ENCODE measurements around the gene BMS1.
A peak's percentile ranks its signal among the peaks of the same experiment; 100 is the strongest.
"Not testable (repeated sequence)": the region's sequence is repeated elsewhere in the genome, so short reads cannot be mapped to it uniquely, and the experiment has no call there.

The BMS1 gene

GRCh38 chr10:42782446-42783180 is at the start of gene BMS1:
Gene BMS1 (plus strand): TSS chr10:42782795. CDS start chr10:42784395, 1,600 bp downstream.
- DNase-seq: peak; percentile 83 to 92

- DNase-seq: no peak
These were observed 48.1 kb upstream of the BMS1 start for GRCh38 chr10:42734536-42734935.

GRCh38 chr10:42738679-42739078 is 43.9 kb upstream of the BMS1 start:
- no peak for DNase-seq

- not testable (repeated sequence) for DNase-seq
These were observed 41.1 kb upstream of the BMS1 start for GRCh38 chr10:42741536-42741935.

GRCh38 chr10:42743697-42744096 is 38.9 kb upstream of the BMS1 start:
- DNase-seq: no peak

- no peak for DNase-seq
These were observed 38.4 kb upstream of the BMS1 start for GRCh38 chr10:42744134-42744701.

- peak; percentile 38 to 85 for DNase-seq
These were observed 29.5 kb upstream of the BMS1 start for GRCh38 chr10:42753126-42753506.

GRCh38 chr10:42753507-42754154 is 29.0 kb upstream of the BMS1 start:
- peak in 1 of 2 donors; percentile 17 for DNase-seq

GRCh38 chr10:42754155-42755027 is 28.2 kb upstream of the BMS1 start:
- no peak for DNase-seq

- DNase-seq: no peak
These were observed 27.6 kb upstream of the BMS1 start for GRCh38 chr10:42755028-42755451.

- no peak for DNase-seq
These were observed 27.0 kb upstream of the BMS1 start for GRCh38 chr10:42755556-42756093.

- no peak for DNase-seq
These were observed 14.7 kb upstream of the BMS1 start for GRCh38 chr10:42767906-42768305.

GRCh38 chr10:42768581-42769152 is 13.9 kb upstream of the BMS1 start:
- DNase-seq: no peak

- DNase-seq: no peak
These were observed 13.4 kb upstream of the BMS1 start for GRCh38 chr10:42769173-42769572.

- DNase-seq: no peak
These were observed 12.9 kb upstream of the BMS1 start for GRCh38 chr10:42769673-42770072.

- DNase-seq: no peak
These were observed 5.9 kb upstream of the BMS1 start for GRCh38 chr10:42776681-42777080.

GRCh38 chr10:42780456-42780855 is 2.1 kb upstream of the BMS1 start:
- no peak for DNase-seq

GRCh38 chr10:42781893-42782445 is 626 bp upstream of the BMS1 start:
- DNase-seq: peak in 1 of 2 donors; percentile 0

- peak; percentile 2 to 4 for DNase-seq
These were observed 570 bp downstream of the BMS1 start for GRCh38 chr10:42783181-42783549.

- DNase-seq: no peak
These were observed 3.2 kb downstream of the BMS1 start for GRCh38 chr10:42785759-42786158.

GRCh38 chr10:42790835-42791234 is 8.2 kb downstream of the BMS1 start:
- DNase-seq: no peak

- no peak for DNase-seq
These were observed 13.1 kb downstream of the BMS1 start for GRCh38 chr10:42795701-42796100.
